CD14-positive monocyte (primary cell): ENCODE results near the gene EIF2AK2. TPM values are rescaled to one million over a fixed set of nuclear protein-coding genes. Genes with fewer than 3 reads are reported as not detected.

ENCODE experiments used
- DNase-seq, 3 donors: peaks; one replicate each; pipeline ENCODE4 v3.0.0-alpha.2; 2011 to 2022
- H2AFZ ChIP-seq: 2 replicates; pipeline ENCODE4 v1.6.0; 2012; ENCODE audit warnings: mild to moderate bottlenecking, low read depth, low read length, inconsistent platforms; ENCODE audit not compliant: insufficient read depth, poor library complexity, severe bottlenecking
- H3K27ac ChIP-seq, 2 donors: 1 replicate in 1 of 2; 2 replicates in 1 of 2; pipeline ENCODE4 v1.5.1; 2012 to 2013; ENCODE audit warnings: low read length in 2 of 2, control low read depth in 1 of 2, inconsistent platforms in 1 of 2, low read depth in 1 of 2, mild to moderate bottlenecking in 1 of 2
- H3K27me3 ChIP-seq, 2 donors: one replicate each; pipeline versions ENCODE4 v1.6.0 to v1.6.1; 2011 to 2013; ENCODE audit warnings: low read length in 2 of 2; ENCODE audit not compliant: control insufficient read depth in 2 of 2, insufficient read depth in 2 of 2
- H3K36me3 ChIP-seq, 2 donors: replicated peaks in 1 of 2; 1 replicate in 1 of 2; 2 replicates in 1 of 2; pipeline versions ENCODE4 v1.5.1 to v1.6.1; 2012 to 2013; ENCODE audit warnings: low read length in 2 of 2, control low read depth in 1 of 2, inconsistent platforms in 1 of 2, mild to moderate bottlenecking in 1 of 2; ENCODE audit not compliant: insufficient read depth in 2 of 2, control insufficient read depth in 1 of 2
- H3K4me1 ChIP-seq, 2 donors: 1 replicate in 1 of 2; 2 replicates in 1 of 2; pipeline versions ENCODE4 v1.5.1 to v1.6.1; 2012 to 2013; ENCODE audit warnings: low read length in 2 of 2, control low read depth in 1 of 2, inconsistent platforms in 1 of 2, mild to moderate bottlenecking in 1 of 2, moderate library complexity in 1 of 2; ENCODE audit not compliant: insufficient read depth in 2 of 2, control insufficient read depth in 1 of 2
- H3K4me2 ChIP-seq: replicated peaks from 2 replicates; pipeline ENCODE3; 2012; ENCODE audit warnings: low read length, moderate library complexity, mild to moderate bottlenecking; ENCODE audit not compliant: poor library complexity, severe bottlenecking; ENCODE audit errors: extremely low read depth
- H3K4me3 ChIP-seq, 3 experiments: fragments of 200-600 bp in 1 of 3; sonication (generic) in 1 of 3; replicated peaks in 1 of 3; 1 replicate in 2 of 3; 2 replicates in 1 of 3; pipeline ENCODE4 v1.5.1; 2011 to 2013; ENCODE audit warnings: low read length in 3 of 3, mild to moderate bottlenecking in 3 of 3, control low read depth in 2 of 3, low read depth in 2 of 3, inconsistent platforms in 1 of 3, moderate library complexity in 1 of 3
- H3K79me2 ChIP-seq: 2 replicates; pipeline ENCODE4 v1.6.0; 2012; ENCODE audit warnings: mild to moderate bottlenecking, control low read depth, inconsistent platforms, low read length, moderate library complexity; ENCODE audit not compliant: insufficient read depth
- H3K9ac ChIP-seq: 2 replicates; pipeline ENCODE4 v1.6.0; 2017; ENCODE audit warnings: low read length, mild to moderate bottlenecking; ENCODE audit not compliant: insufficient read depth, poor library complexity, severe bottlenecking
- H3K9me3 ChIP-seq, 2 donors: replicated peaks in 1 of 2; 1 replicate in 1 of 2; 2 replicates in 1 of 2; pipeline versions ENCODE4 v1.5.1 to v1.6.1; 2012 to 2013; ENCODE audit warnings: low read length in 2 of 2, control low read depth in 1 of 2; ENCODE audit not compliant: control insufficient read depth in 1 of 2, insufficient read depth in 1 of 2
- H4K20me1 ChIP-seq: 2 replicates; pipeline ENCODE4 v1.6.0; 2012; ENCODE audit warnings: mild to moderate bottlenecking, low read length, control low read depth, moderate library complexity; ENCODE audit not compliant: insufficient read depth
- H3K27ac Mint-ChIP-seq, 7 donors: one replicate each; pipeline ENCODE4 v1.8.0; 2020; ENCODE audit warnings: mild to moderate bottlenecking in 7 of 7, mixed read lengths in 7 of 7, moderate library complexity in 6 of 7, inconsistent platforms in 2 of 7
- H3K27me3 Mint-ChIP-seq, 3 donors: one replicate each; pipeline ENCODE4 v1.8.0; 2021 to 2022; ENCODE audit warnings: low read depth in 3 of 3, mild to moderate bottlenecking in 3 of 3, mixed read lengths in 3 of 3, moderate library complexity in 3 of 3, inconsistent platforms in 1 of 3
- H3K36me3 Mint-ChIP-seq, 2 donors: one replicate each; pipeline ENCODE4 v1.8.0; 2020; ENCODE audit warnings: mixed read lengths in 2 of 2, inconsistent platforms in 1 of 2, mild to moderate bottlenecking in 1 of 2
- H3K4me1 Mint-ChIP-seq: one replicate; pipeline ENCODE4 v1.8.0; 2020; ENCODE audit warnings: mild to moderate bottlenecking, mixed read lengths
- H3K4me3 Mint-ChIP-seq, 2 donors: one replicate each; pipeline ENCODE4 v1.8.0; 2020; ENCODE audit warnings: mild to moderate bottlenecking in 2 of 2, mixed read lengths in 2 of 2, moderate library complexity in 1 of 2
- H3K9me3 Mint-ChIP-seq, 7 donors: one replicate each; pipeline ENCODE4 v1.8.0; 2020 to 2022; ENCODE audit warnings: mixed read lengths in 7 of 7, mild to moderate bottlenecking in 6 of 7, moderate library complexity in 6 of 7, inconsistent platforms in 2 of 7
- WGBS: methylation state at CpG from one replicate; pipeline ENCODE4 v1.1.5; 2013; ENCODE audit warnings: missing lambda C conversion rate; ENCODE audit not compliant: insufficient coverage; 5-methylcytosine and 5-hydroxymethylcytosine counted together
- intact Hi-C, 2 donors: fragments of 100-400 bp; cut with micrococcal nuclease; formaldehyde crosslinking; loops; one replicate each; pipeline versions ENCODE4 v1.15.0 to v1.15.1; 2023
- polyA plus RNA-seq, 3 donors: library from polyadenylated mRNA; depleted of rRNA in 1 of 3; unstranded in 2 of 3; stranded (reverse) in 1 of 3; fragments of 300-500 nt in 2 of 3; fragments of >200 nt in 1 of 3; fragmentation: Illumina TruSeq in 2 of 3; gene quantifications; 1 replicate in 2 of 3; 2 replicates in 1 of 3; pipeline ENCODE4 v1.2.3, GENCODE V29; 2012 to 2021
- TF ChIP-seq, protein P1 (sequence below): fragments of 200-600 bp; IDR thresholded peaks from one replicate; pipeline ENCODE4 v1.8.0; 2022; ENCODE audit warnings: antibody characterized with exemption, mild to moderate bottlenecking

EIF2AK2 gene
- polyA plus RNA-seq, 3 donors = 7.9 to 23.4 (median 17.6) TPM

DNA sequence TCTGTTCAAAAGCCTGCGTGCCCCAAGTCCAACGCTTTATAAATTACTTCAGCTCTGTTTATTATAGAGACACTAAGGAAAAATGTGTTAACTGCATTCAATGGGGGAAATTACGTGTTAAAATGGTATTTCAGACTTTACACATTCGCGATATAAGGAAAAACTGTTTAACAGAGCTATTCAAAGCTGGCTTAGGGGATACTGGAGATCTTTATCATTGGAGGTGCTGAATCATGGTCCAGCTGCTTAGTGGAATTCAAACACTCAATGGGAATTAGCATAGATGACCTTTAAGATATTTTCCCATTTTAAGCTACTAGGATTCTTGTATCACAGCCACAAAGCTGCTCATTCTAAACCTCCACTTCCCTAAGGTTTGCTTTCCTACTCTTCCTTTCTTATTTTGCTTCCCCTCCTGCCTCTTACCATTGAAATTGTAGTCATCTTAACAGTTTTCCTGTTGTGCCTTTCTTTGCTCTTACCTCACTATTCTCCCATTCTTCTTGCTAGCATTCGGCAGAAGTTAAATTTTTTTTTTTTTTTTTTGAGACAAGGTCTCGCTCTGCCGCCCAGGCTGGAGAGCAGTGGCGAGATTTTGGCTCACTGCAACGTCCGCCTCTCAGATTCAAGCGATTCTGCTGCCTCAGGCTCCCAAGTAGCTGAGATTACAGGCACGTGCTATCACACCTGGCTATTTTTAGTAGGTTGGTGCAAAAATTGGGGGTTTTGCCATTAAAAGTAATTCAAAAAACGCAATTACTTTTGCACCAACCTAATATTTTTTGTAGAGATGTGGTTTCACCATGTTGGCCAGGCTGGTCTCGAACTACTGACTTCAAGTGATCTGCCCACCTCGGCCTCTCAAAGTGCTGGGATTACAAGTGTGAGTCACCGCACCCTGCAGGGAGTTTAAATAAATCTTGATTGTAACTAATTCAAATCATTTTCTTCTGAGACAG, 25.2 kb upstream of the EIF2AK2 start:
- Mint-ChIP-seq H3K27ac (no peak overlapping the region), H3K27me3 (peaks cover 2 to 14% (median 6%) of the 10 kb centered on the region in 3 donors), H3K36me3 (no peaks in the 10 kb centered on the region), H3K4me3 (no peak overlapping the region), H3K9me3 (no peaks in the 10 kb centered on the region), H3K4me1 (no peaks in the 10 kb centered on the region)
- Histone ChIP-seq H3K4me1 (no peaks in the 10 kb centered on the region), H3K9ac (no peak overlapping the region), H3K9me3 (no peaks in the 10 kb centered on the region), H2AFZ (no peak overlapping the region), H3K36me3 (no peaks in the 10 kb centered on the region), H3K4me2 (no peak overlapping the region), H3K4me3 (no peak overlapping the region), H4K20me1 (no peaks in the 10 kb centered on the region), H3K27me3 (no peaks in the 10 kb centered on the region), H3K79me2 (no peaks in the 10 kb centered on the region), H3K27ac (no peak overlapping the region)
- intact Hi-C loops = no loop called here
- 86% methylated on average over 7 of the region's 17 CpGs for WGBS
- TF ChIP-seq, protein P1, sequence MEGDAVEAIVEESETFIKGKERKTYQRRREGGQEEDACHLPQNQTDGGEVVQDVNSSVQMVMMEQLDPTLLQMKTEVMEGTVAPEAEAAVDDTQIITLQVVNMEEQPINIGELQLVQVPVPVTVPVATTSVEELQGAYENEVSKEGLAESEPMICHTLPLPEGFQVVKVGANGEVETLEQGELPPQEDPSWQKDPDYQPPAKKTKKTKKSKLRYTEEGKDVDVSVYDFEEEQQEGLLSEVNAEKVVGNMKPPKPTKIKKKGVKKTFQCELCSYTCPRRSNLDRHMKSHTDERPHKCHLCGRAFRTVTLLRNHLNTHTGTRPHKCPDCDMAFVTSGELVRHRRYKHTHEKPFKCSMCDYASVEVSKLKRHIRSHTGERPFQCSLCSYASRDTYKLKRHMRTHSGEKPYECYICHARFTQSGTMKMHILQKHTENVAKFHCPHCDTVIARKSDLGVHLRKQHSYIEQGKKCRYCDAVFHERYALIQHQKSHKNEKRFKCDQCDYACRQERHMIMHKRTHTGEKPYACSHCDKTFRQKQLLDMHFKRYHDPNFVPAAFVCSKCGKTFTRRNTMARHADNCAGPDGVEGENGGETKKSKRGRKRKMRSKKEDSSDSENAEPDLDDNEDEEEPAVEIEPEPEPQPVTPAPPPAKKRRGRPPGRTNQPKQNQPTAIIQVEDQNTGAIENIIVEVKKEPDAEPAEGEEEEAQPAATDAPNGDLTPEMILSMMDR = no peak
- DNase-seq = no peak

DNA sequence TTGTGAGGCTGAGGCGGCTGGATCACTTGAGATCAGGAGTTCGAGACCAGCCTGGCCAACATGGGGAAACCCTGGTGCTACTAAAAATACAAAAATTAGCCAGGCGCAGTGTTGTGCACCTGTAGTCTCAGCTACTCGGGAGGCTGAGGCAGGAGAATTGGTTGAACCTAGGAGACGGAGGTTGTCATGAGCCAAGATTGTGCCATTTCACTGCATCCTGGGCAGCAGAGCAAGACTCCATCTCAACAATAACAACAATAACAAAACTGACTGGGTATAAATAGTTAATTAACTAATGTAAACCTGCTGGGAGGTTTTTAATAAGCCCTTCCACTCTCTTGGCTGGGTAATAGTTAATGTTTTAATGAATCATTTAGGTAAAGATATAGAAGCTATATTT, 23.9 kb upstream of the EIF2AK2 start:
- H3K36me3 ChIP-seq = no peaks in the 10 kb centered on the region
- Mint-ChIP-seq H3K4me3 (no peak overlapping the region), H3K9me3 (no peaks in the 10 kb centered on the region), H3K36me3 (no peaks in the 10 kb centered on the region), H3K4me1 (no peaks in the 10 kb centered on the region), H3K27me3 (peaks cover 2 to 10% (median 6%) of the 10 kb centered on the region in 3 donors), H3K27ac (peak overlapping the region in 1 of 7 donors; percentile 28)
- no peaks in the 10 kb centered on the region for H3K27me3 ChIP-seq
- no peaks in the 10 kb centered on the region for H3K9me3 ChIP-seq
- TF ChIP-seq, protein P1 = no peak
- no peak for DNase-seq
- H3K9ac ChIP-seq = no peak overlapping the region
- H2AFZ ChIP-seq = no peak overlapping the region
- H3K4me1 ChIP-seq = no peaks in the 10 kb centered on the region
- no peak overlapping the region for H3K4me3 ChIP-seq
- intact Hi-C loops = no loop called here
- 97% methylated on average over 4 of the region's 5 CpGs for WGBS
- no peak overlapping the region for H3K27ac ChIP-seq
- H3K4me2 ChIP-seq = no peak overlapping the region
- H4K20me1 ChIP-seq = no peaks in the 10 kb centered on the region
- no peaks in the 10 kb centered on the region for H3K79me2 ChIP-seq
